Measurements from ENCODE around the gene VPS16.

VPS16 gene

DNA sequence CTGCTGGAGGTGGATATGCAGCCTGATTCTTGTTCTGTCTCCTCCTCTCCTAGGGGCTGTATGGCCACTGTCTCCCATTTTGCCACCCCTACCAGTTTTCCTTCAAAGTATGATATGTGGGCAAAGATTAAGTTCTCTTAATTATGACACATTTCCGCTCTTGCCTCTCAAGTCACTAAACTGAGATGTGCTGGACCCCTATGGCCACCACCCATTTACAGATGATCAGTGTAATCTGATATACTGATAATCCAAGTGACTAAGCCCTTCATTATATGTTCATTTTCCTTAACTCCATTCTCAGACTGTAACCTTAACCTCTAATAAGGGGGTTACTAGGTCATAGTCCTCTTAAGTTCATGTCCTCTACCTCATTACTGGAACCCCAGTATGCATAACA, 26.5 kb upstream of the VPS16 start:
- H3K36me3 ChIP-seq: no peaks in the 10 kb centered on the region
- no peaks in the 10 kb centered on the region for H3K9me3 ChIP-seq
- TF ChIP-seq, protein P1, sequence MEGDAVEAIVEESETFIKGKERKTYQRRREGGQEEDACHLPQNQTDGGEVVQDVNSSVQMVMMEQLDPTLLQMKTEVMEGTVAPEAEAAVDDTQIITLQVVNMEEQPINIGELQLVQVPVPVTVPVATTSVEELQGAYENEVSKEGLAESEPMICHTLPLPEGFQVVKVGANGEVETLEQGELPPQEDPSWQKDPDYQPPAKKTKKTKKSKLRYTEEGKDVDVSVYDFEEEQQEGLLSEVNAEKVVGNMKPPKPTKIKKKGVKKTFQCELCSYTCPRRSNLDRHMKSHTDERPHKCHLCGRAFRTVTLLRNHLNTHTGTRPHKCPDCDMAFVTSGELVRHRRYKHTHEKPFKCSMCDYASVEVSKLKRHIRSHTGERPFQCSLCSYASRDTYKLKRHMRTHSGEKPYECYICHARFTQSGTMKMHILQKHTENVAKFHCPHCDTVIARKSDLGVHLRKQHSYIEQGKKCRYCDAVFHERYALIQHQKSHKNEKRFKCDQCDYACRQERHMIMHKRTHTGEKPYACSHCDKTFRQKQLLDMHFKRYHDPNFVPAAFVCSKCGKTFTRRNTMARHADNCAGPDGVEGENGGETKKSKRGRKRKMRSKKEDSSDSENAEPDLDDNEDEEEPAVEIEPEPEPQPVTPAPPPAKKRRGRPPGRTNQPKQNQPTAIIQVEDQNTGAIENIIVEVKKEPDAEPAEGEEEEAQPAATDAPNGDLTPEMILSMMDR (IDR thresholded peaks at IDR 0.05; ENCODE audit: low read depth, low read length): no peak
- H3K4me1 ChIP-seq: no peaks in the 10 kb centered on the region; the same call in 1 of the 2 replicates
- DNase-seq: no peak
- H3K4me3 ChIP-seq (ENCODE audit: low read depth, low read length): no peak overlapping the region
- peaks cover 4% of the 10 kb centered on the region; the same call in 1 of the 2 replicates for H3K27me3 ChIP-seq

DNA sequence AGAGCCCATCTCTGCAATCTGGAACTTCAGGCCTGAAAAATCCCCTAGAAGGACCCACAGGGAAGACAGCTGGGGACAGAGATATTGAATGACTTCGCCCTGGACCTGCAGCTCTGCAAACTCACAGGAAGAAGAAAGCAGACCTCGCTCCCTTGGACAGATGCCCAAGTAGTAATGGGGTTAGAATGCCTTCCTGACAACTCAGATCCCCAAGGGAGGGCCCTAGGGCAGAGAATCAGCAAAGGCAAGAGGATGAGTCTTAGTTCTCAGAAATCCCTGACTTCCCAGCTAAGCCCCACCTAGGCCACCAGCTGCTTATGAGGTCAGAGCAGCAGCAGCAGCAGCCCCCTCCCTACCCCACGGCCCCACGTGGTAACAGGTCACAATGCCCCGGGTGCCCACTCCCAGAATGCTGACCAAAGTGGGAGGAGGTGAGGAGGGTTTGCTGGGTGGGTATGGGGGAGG, 25.9 kb upstream of the VPS16 start, which contains the start of gene C20orf141:
C20orf141 (plus strand) TSS at position 401 of the 465 bp plus-strand sequence. CDS start 198 bp downstream, outside the sequence.
- TF ChIP-seq, protein P1 (IDR thresholded peaks at IDR 0.05; ENCODE audit: low read depth, low read length): no peak
- H3K4me3 ChIP-seq (ENCODE audit: low read depth, low read length): no peak within 1 kb of the TSS
- H3K36me3 ChIP-seq: no peaks in the 10 kb centered on the region
- peak; percentile 83 for DNase-seq
- no peaks in the 10 kb centered on the region for H3K27me3 ChIP-seq
- H3K9me3 ChIP-seq: no peaks in the 10 kb centered on the region
- no peaks in the 10 kb centered on the region; the same call in 1 of the 2 replicates for H3K4me1 ChIP-seq

DNA sequence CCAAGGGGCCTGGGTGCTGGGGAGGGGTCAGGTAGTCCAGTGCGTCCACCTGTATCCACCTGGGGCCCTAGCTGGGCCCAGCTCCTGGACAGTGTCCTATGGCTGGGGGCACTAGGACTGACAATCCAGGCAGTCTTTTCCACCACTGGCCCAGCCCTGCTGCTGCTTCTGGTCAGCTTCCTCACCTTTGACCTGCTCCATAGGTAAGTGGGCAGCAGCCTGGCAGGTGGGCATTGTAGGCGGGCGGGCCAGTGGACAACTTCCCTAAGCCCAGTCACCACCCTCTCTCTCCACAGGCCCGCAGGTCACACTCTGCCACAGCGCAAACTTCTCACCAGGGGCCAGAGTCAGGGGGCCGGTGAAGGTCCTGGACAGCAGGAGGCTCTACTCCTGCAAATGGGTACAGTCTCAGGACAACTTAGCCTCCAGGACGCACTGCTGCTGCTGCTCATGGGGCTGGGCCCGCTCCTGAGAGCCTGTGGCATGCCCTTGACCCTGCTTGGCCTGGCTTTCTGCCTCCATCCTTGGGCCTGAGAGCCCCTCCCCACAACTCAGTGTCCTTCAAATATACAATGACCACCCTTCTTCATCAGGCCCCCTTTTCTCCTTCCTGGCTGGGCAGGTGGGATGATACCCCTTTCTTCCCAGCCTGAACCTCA, 25.2 kb upstream of the VPS16 start:
- TF ChIP-seq, protein P1 (IDR thresholded peaks at IDR 0.05; ENCODE audit: low read depth, low read length): no peak
- no peaks in the 10 kb centered on the region; the same call in 1 of the 2 replicates for H3K4me1 ChIP-seq
- DNase-seq: no peak
- no peaks in the 10 kb centered on the region for H3K27me3 ChIP-seq
- H3K9me3 ChIP-seq: no peaks in the 10 kb centered on the region
- no peak overlapping the region for H3K4me3 ChIP-seq (ENCODE audit: low read depth, low read length)
- H3K36me3 ChIP-seq: no peaks in the 10 kb centered on the region

DNA sequence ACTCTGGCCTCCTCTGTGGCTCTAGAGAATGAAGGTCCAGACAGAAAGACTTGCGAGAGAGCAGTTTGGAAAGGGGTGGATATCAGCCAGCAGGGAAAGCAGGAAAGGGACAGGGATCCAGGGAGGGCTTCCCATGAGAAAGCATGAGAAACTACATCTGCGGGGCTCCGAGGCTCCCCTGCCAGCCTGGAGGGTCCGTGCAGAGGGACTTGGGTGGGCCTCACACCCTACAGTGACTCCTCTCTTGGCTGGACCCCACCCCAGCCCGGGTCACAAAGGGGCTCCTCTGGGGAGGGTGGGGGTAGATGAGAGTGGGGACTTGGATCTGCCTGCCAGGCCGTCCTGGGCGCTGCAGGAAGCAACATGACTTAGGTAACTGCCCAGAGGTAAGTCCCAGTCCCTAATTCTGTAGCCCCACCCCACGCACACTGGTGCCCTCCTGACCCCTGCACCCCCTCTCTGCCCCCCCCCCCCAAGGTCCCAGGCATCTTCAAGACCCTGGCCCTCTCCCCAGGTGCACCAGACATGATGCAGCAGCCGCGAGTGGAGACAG, 24.4 kb upstream of the VPS16 start, which contains the start of gene TMEM239:
TMEM239 (plus strand) TSS at position 335 of the 553 bp plus-strand sequence; CDS start at position 526, 191 bp downstream.
- H3K36me3 ChIP-seq: no peaks in the 10 kb centered on the region
- no peaks in the 10 kb centered on the region for H3K9me3 ChIP-seq
- DNase-seq: no peak
- H3K4me3 ChIP-seq (ENCODE audit: low read depth, low read length): no peak within 1 kb of the TSS
- no peaks in the 10 kb centered on the region; the same call in 1 of the 2 replicates for H3K4me1 ChIP-seq
- no peaks in the 10 kb centered on the region for H3K27me3 ChIP-seq
- TF ChIP-seq, protein P1 (IDR thresholded peaks at IDR 0.05; ENCODE audit: low read depth, low read length): no peak

DNA sequence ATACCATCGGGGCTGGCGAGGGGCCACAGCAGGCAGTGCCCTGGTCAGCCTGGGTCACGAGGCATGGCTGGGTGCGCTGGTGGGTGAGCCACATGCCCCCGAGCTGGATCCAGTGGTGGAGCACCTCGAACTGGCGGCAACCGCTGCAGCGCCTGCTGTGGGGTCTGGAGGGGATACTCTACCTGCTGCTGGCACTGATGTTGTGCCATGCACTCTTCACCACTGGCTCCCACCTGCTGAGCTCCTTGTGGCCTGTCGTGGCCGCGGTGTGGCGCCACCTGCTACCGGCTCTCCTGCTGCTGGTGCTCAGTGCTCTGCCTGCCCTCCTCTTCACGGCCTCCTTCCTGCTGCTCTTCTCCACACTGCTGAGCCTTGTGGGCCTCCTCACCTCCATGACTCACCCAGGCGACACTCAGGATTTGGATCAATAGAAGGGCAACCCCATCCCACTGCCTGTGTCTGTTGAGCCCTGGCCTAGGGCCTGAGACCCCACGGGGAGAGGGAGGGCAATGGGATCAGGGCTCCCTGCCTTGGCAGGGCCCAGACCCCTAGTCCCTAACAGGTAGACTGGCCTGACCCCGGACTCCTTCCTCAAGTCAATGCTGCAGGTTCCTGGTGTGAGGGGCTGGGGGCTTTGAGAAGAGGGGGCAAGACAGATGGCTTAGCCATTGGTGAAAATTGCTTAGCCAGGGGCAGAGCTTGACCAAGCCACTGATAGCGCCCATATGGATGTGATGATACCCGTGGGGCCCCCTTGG, 23.8 kb upstream of the VPS16 start:
- no peaks in the 10 kb centered on the region for H3K36me3 ChIP-seq
- no peak for DNase-seq
- H3K9me3 ChIP-seq: no peaks in the 10 kb centered on the region
- H3K27me3 ChIP-seq: no peaks in the 10 kb centered on the region
- TF ChIP-seq, protein P1 (IDR thresholded peaks at IDR 0.05; ENCODE audit: low read depth, low read length): no peak
- no peak overlapping the region for H3K4me3 ChIP-seq (ENCODE audit: low read depth, low read length)
- H3K4me1 ChIP-seq: no peaks in the 10 kb centered on the region; the same call in 1 of the 2 replicates

Measured in BE2C (cell line).